Thymus (tissue), 11 donors: ENCODE data around the gene RING1. TPM values are rescaled to one million over a fixed set of nuclear protein-coding genes. Genes with fewer than 3 reads are reported as not detected.
A peak's percentile ranks its signal among the peaks of the same experiment; 100 is the strongest.

ENCODE experiments used
- DNase-seq, 9 donors: peaks; one replicate each; pipeline ENCODE4 v3.0.0-alpha.2; 2013; ENCODE audit warnings: low spot score in 9 of 9, low read depth in 6 of 9, missing footprints in 1 of 9
- H3K27ac ChIP-seq, 2 donors: one replicate each; pipeline ENCODE4 v1.5.1; 2013; ENCODE audit warnings: control low read depth in 1 of 2, low read depth in 1 of 2, low read length in 1 of 2, mild to moderate bottlenecking in 1 of 2, moderate library complexity in 1 of 2
- H3K27me3 ChIP-seq, 2 donors: one replicate each; pipeline ENCODE4 v1.5.1; 2013; ENCODE audit warnings: low read length in 1 of 2; ENCODE audit not compliant: control insufficient read depth in 2 of 2, insufficient read depth in 1 of 2
- H3K36me3 ChIP-seq, 2 donors: one replicate each; pipeline ENCODE4 v1.5.1; 2013; ENCODE audit warnings: low read length in 1 of 2, mild to moderate bottlenecking in 1 of 2, moderate library complexity in 1 of 2; ENCODE audit not compliant: control insufficient read depth in 2 of 2, insufficient read depth in 2 of 2
- H3K4me1 ChIP-seq, 2 donors: one replicate each; pipeline ENCODE4 v1.5.1; 2013; ENCODE audit warnings: low read length in 2 of 2; ENCODE audit not compliant: control insufficient read depth in 2 of 2, insufficient read depth in 2 of 2
- H3K4me3 ChIP-seq, 2 donors: one replicate each; pipeline ENCODE4 v1.5.1; 2013; ENCODE audit warnings: low read length in 2 of 2, control low read depth in 1 of 2, mild to moderate bottlenecking in 1 of 2
- H3K9me3 ChIP-seq, 2 donors: one replicate each; pipeline ENCODE4 v1.5.1; 2013; ENCODE audit warnings: low read length in 1 of 2, mild to moderate bottlenecking in 1 of 2; ENCODE audit not compliant: control insufficient read depth in 2 of 2, insufficient read depth in 1 of 2
- WGBS: extraction: QIAGEN DNeasy Blood & Tissue Kit; methylation state at CpG from one replicate; pipeline ENCODE4 v1.1.7; 2013; 5-methylcytosine and 5-hydroxymethylcytosine counted together
- polyA plus RNA-seq: library from polyadenylated mRNA; stranded (reverse); fragments of 200-250 nt; gene quantifications from one replicate; pipeline ENCODE4 v1.2.3, GENCODE V29; 2013
- total RNA-seq: library from RNA; stranded (reverse); fragments of 120-200 nt; gene quantifications from one replicate; pipeline ENCODE4 v1.2.4, GENCODE V29; 2013
- donor health status: healthy.

The RING1 gene
- total and polyA plus RNA-seq, 2 donors = 35.0 to 62.6 TPM

DNA sequence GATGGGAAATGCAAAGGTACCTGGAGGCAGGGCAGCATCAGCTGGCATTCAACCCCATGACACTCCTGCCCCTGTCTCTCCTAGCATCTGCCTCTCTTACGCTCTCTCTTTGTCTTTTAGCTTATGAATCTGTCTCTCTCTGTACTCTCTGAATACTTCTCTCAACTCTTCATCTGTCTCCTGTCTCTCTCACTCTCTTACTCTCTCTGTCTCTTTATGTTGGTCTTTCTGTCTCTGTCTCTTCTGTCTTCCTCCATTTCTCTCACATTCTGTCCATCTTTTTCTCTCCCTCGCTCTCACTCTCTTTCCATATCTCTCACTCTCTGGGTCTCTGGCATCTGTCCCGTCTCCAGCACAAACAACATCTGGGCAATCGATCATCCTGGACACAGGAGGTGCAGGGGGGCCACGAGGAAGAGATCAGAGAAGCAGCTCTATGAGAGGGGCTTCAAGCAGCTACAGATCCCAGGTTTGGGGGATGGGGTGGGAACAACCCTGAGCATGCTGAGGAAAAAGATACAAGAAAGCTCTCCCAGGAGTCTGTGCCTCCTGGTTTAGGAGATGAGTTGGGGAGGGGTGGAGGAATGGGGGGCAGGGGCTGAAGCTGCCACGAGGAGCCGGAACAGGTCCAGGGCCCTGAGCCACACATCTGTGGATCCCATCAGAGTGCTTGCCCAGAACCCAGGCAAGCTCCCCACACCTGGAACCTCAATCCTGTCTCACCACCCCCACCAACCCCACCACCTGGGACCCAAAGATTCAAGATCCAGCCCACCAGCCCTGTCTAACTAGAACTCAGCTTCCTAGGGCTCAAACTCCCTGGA, 18.5 kb upstream of the RING1 start:
- WGBS = 88% methylated on average over 7 of the region's 7 CpGs
- H3K27me3 ChIP-seq = peaks cover 28 to 70% of the 10 kb centered on the region in 2 donors
- no peaks in the 10 kb centered on the region for H3K9me3 ChIP-seq
- peaks cover 9 to 11% of the 10 kb centered on the region in 2 donors for H3K36me3 ChIP-seq
- no peak overlapping the region for H3K27ac ChIP-seq
- no peak overlapping the region for H3K4me3 ChIP-seq
- H3K4me1 ChIP-seq = peaks cover 7 to 8% of the 10 kb centered on the region in 2 donors
- DNase-seq = no peak

DNA sequence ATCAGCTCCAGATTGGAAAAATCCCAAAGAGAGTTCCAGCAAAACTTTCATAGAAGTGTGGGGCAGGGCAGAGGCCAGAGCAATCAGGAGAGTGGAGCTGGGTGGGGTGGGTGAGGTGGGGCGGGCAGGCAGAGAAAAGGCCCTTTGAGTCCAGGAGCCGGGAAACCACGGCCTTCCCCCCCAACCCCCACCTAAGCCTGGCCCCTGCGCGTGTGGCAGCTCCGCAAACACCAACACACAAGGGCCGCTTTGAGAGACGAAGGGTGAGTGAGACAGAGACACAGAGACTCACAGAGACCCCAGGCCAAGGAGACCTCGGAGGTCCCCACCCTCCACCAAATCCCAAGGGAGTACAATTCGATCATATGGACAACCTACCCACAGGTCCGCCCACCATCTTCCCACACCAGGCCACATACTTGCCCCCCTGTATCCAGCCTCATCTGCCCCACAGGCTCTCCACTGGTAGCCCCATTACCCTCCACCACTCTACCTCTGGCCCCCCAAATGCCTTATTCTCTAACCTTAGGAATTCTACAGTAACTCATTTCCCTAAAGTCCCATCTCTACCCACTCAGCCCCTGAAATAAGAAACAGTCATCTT, 17.7 kb upstream of the RING1 start:
- Histone ChIP-seq H3K27ac (no peak overlapping the region), H3K4me3 (no peak overlapping the region), H3K9me3 (no peaks in the 10 kb centered on the region), H3K27me3 (peaks cover 28 to 66% of the 10 kb centered on the region in 2 donors), H3K36me3 (peaks cover 16 to 19% of the 10 kb centered on the region in 2 donors), H3K4me1 (peaks cover 7 to 8% of the 10 kb centered on the region in 2 donors)
- DNase-seq = no peak
- 92% methylated on average over 11 of the region's 11 CpGs for WGBS

DNA sequence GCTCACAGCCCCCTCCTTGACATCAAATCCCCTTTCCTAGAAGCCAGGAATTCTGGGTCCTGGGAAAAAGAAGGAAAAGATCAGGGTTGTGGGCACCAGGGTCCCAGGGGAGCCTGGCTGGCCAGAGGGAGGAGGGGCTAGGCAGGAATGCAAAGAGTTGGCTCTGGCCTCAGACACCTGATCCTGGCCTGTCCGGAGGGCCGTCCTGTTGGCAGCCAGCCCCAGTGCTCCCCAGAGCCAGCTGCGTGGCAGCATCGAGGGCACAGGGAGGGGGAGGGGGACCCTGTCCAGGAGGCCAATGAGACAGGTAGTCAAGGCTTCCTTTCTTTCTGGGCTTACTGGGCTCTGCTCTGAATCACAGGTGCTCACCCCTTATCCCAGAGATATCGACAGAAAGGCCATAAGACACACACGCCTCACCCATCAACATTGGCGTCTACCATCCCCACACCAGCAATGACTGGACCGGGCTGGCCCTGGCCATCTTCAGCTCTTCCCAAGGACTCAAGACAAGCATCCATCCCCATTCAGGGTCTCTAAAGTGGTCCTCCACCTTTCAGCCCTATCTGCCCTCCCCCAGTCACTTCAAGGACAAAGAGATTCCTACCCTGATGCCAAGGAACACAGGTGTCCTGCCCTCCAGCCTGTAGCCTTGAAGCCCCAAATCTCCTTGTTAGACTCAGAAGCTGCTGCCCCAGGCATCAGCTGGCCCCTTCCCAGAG, 16.8 kb upstream of the RING1 start:
- peaks cover 26 to 28% of the 10 kb centered on the region in 2 donors for H3K36me3 ChIP-seq
- peaks cover 26 to 57% of the 10 kb centered on the region in 2 donors for H3K27me3 ChIP-seq
- DNase-seq = no peak
- H3K27ac ChIP-seq = no peak overlapping the region
- H3K4me1 ChIP-seq = peaks cover 7 to 8% of the 10 kb centered on the region in 2 donors
- H3K4me3 ChIP-seq = no peak overlapping the region
- WGBS = 67% methylated on average over 8 of the region's 8 CpGs
- H3K9me3 ChIP-seq = no peaks in the 10 kb centered on the region

DNA sequence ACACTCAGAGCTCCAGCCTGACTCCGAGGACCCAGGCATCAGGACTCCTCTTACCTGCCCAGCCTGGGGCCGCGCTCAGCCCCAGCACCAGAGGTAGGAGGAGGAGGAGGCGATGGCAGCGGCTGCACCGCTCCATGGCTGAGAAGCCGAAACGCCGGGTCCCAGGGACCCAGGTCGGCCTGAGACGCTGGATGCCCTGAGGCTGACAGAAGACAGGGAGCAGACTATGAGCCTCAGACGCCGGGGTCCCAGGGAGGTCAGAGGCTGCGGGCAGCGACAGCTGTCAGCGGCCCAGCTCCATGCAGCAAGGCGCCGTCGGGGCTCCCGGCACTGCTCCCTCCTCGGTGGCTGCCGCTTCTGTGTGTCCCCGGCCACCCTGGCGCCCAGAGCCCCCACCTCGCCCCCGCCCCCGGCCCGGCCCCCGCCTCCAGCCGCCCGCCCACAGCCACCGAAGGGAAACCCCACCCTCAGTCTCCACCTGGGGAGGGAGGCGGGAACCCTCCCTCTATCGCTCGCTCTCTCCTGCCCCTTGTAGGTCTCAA, 16.1 kb upstream of the RING1 start, which contains the start of gene COL11A2:
COL11A2 (minus strand) TSS at position 363 of the 542 bp plus-strand sequence; CDS start at position 136, 227 bp downstream.
- Histone ChIP-seq H3K4me3 (peak within 1 kb of the TSS in 1 of 2 donors; percentile 35), H3K4me1 (peaks cover 7 to 8% of the 10 kb centered on the region in 2 donors), H3K27me3 (peaks cover 26 to 52% of the 10 kb centered on the region in 2 donors), H3K27ac (no peak within 1 kb of the TSS), H3K36me3 (peaks cover 32% of the 10 kb centered on the region in 2 donors), H3K9me3 (no peaks in the 10 kb centered on the region)
- no peak for DNase-seq
- WGBS = 7% methylated on average over 35 of the region's 35 CpGs

DNA sequence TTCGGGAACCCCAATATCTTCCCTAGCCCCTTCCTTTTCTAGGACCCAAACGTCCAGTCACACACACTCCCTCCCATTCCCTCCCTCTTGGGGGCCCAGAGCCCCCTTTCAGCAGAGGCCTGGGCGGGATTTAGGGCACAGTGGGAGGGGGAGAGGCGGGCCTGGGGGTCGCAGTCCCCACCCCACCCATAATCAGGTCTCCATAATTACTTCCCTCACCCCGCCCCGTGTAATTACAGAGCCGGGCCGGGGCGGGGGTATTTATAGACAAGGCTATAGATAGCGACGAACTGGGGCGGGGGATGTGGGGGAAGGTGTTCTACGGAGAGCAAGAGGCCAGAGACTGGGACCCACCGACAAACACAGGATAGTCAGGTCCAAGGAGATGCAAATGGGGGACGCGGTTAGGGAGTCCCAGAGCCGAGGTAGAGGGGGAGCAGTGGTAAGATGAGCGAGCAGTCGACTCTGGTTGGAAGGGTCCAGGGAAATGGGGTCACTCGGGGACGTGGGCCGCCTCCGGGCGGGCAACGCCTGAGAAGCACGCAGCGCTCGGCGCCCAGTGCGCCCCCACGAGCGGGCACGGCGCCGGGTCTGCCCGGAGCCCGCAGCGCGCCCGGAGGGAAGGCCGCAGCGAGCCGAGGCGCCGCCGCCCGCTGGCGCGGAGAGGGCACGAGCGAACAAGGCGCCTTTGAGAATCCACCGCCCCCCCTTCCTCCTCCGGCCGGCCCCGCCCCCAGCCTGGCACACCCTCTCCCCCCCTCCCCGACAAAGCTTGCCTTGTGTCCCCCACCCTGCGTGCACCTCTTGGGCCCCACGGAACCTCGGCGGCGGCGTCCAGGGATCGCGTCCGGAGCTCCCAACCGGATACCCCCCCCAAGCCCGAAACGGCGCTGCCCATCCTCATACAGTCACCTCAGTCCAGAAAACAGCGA, 15.4 kb upstream of the RING1 start:
- Histone ChIP-seq H3K4me1 (peaks cover 7 to 11% of the 10 kb centered on the region in 2 donors), H3K4me3 (peak overlapping the region in 1 of 2 donors; percentile 35), H3K27ac (no peak overlapping the region), H3K27me3 (peaks cover 26 to 52% of the 10 kb centered on the region in 2 donors), H3K9me3 (no peaks in the 10 kb centered on the region), H3K36me3 (peaks cover 37 to 39% of the 10 kb centered on the region in 2 donors)
- no peak for DNase-seq
- whole genome bisulfite sequencing = 9% methylated on average over 71 of the region's 72 CpGs

DNA sequence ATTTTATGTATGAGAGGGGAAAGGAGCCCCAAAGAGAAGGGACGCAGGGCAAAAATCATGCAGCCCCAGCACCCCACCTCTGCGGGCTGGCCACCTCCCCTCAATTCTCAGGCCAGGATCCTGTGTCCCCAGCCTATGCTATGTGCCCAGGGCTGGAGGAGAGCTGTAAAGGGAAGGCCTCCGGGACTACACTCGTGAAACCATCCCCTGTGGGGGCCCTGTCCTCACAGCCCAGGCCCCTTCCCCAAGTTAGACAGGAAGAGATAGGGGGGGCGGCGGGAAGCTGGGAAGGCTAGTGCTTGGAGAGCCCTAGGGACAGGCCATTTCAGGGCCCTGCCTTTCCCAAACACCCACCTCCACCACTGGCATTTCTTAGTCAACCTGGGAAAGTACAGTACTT, 14.7 kb upstream of the RING1 start:
- no peak for DNase-seq
- Histone ChIP-seq H3K4me3 (no peak overlapping the region), H3K4me1 (peaks cover 7 to 16% of the 10 kb centered on the region in 2 donors), H3K27me3 (peaks cover 26 to 52% of the 10 kb centered on the region in 2 donors), H3K27ac (no peak overlapping the region), H3K36me3 (peaks cover 37 to 44% of the 10 kb centered on the region in 2 donors), H3K9me3 (no peaks in the 10 kb centered on the region)
- WGBS = 94% methylated on average over 6 of the region's 6 CpGs

DNA sequence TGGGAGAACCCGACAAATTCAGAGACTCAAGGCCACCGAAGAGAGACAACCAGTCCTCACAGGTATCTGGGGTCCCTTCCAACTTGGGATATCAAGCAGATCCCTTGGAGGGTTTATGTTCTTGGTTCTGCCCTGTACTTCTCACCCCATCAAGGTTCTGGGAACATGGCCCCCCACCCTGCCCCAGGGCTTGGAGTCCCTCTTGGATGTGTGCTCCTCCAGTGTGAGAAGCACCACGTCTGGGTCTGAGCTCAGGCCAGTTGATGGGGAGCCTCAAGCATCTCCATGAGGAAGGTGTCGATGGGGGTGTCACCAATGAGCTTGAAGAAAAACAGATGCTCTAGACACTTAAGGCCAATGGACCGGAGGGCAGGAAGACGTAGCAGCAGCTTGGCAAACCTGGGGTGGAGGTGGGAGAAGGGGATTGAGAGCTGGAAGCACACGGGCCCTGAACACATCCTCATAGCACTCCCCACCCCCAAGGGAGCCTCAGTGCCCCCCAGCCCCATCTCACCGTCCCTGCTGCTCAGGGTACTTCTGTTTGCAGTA, 13.8 kb upstream of the RING1 start:
- WGBS = 94% methylated on average over 8 of the region's 8 CpGs
- Histone ChIP-seq H3K36me3 (peaks cover 37 to 44% of the 10 kb centered on the region in 2 donors), H3K4me1 (peaks cover 10 to 23% of the 10 kb centered on the region in 2 donors), H3K4me3 (no peak overlapping the region), H3K27me3 (peaks cover 26 to 46% of the 10 kb centered on the region in 2 donors), H3K27ac (no peak overlapping the region), H3K9me3 (no peaks in the 10 kb centered on the region)
- DNase-seq = no peak
